GM21825 (cell line): Measurements from ENCODE around the gene RNF157.

Source experiments
- ATAC-seq: cut with Tn5 transposase; IDR thresholded peaks from one replicate; pipeline ENCODE4 v1.9.1; 2021; ENCODE audit warnings: mild to moderate bottlenecking, moderate library complexity; ENCODE audit not compliant: unreplicated experiment

RNF157 gene

GRCh38 chr17:76131051-76131691, 109.1 kb downstream of the RNF157 start:
- no peak for ATAC-seq

- no peak for ATAC-seq
These were observed 109.8 kb downstream of the RNF157 start for GRCh38 chr17:76130473-76130872.

GRCh38 chr17:76125922-76126321, 114.4 kb downstream of the RNF157 start:
- ATAC-seq: no peak

GRCh38 chr17:76125391-76125675, 115.0 kb downstream of the RNF157 start:
- ATAC-seq: no peak

GRCh38 chr17:76124582-76125390, 115.5 kb downstream of the RNF157 start:
- ATAC-seq: no peak

- no peak for ATAC-seq
These were observed 116.3 kb downstream of the RNF157 start for GRCh38 chr17:76123749-76124581.

- no peak for ATAC-seq
These were observed 117.1 kb downstream of the RNF157 start for GRCh38 chr17:76123191-76123499.

- ATAC-seq: no peak
These were observed 117.7 kb downstream of the RNF157 start for GRCh38 chr17:76122431-76123190.

GRCh38 chr17:76121932-76122430, 118.3 kb downstream of the RNF157 start:
- ATAC-seq: peak; percentile 18

- no peak for ATAC-seq
These were observed 119.7 kb downstream of the RNF157 start for GRCh38 chr17:76120658-76121008.

- ATAC-seq: no peak
These were observed 120.6 kb downstream of the RNF157 start for GRCh38 chr17:76119409-76120371.

- ATAC-seq: no peak
These were observed 125.0 kb downstream of the RNF157 start for GRCh38 chr17:76115138-76115754.

- ATAC-seq: no peak
These were observed 128.3 kb downstream of the RNF157 start for GRCh38 chr17:76111956-76112355.

GRCh38 chr17:76107509-76107908, 132.8 kb downstream of the RNF157 start:
- no peak for ATAC-seq

GRCh38 chr17:76106703-76107102, 133.6 kb downstream of the RNF157 start:
- ATAC-seq: no peak

- ATAC-seq: no peak
These were observed 135.4 kb downstream of the RNF157 start for GRCh38 chr17:76104896-76105231.

- no peak for ATAC-seq
These were observed 136.0 kb downstream of the RNF157 start for GRCh38 chr17:76104140-76104895.

GRCh38 chr17:76103274-76104139, 136.8 kb downstream of the RNF157 start, which contains the start of gene EXOC7:
Gene EXOC7 (minus strand): TSS chr17:76103787. CDS start chr17:76103692, 95 bp downstream.
- ATAC-seq: peak; percentile 88
